ENCODE data around the gene FTO.

FTO gene

DNA sequence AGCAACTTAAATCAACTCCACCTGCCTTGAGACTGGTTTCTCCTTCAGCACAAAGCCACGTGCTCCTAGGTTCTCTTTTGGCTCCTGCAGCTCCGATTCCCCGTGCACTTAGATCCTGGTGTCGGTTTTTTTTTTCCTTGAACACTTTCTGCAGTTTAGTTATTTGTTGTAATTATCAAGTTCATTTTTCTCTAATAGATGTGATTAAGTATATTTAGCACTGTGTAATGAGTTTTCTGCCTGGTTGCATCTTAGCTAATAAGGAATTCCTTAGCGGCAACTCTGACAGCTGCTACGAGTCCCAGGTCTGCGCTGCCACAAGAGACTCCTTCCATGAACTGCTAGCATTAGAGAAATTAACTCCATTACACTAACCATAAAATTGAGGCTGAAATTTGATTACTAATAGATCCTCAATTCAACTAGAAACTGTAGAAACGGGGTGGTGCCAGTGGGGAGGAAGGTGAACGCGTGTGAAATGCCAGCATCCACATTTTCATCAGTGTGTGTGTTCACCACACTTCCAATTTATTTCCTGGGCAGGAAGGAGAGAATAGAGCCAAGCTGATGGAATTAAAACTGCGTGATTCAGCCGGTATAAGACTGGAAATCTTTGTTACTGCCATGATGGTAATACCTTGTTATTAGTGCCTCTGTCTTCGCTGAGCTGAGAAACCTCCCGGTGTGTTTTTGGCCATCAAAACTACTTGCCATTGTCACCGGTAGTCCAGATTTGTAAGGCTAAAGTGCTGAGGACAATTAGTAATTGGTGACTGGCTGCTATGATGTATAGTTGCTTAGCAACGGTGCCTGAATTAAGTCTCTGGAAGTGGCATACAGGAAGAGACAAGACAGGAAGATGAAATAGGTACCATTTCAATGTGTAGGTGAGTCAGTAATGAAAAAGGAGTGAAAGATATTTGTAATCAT, 350.2 kb downstream of the FTO start:
- no peak for DNase-seq (ENCODE audit: low read depth in 3 of 3)

DNA sequence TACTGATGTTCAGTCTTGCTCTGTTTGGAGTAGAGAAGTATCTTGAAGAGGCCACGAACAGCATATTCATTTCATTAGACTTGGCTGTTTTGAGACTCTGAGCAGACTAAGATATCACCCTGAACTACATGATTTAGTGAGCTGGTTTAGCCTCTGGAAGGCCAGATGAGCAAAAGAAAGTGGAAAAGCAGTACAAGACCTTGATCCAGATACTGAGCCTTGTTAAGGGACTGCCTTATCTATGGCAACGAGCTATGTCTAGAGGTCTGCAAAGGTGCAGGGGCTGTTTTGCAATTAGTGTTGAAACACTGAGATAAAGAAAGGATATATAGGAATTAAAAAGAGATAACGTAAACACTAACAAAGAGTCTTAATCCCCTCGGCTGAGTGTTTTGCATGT, 351.2 kb downstream of the FTO start:
- DNase-seq (ENCODE audit: low read depth in 3 of 3), result no peak

DNA sequence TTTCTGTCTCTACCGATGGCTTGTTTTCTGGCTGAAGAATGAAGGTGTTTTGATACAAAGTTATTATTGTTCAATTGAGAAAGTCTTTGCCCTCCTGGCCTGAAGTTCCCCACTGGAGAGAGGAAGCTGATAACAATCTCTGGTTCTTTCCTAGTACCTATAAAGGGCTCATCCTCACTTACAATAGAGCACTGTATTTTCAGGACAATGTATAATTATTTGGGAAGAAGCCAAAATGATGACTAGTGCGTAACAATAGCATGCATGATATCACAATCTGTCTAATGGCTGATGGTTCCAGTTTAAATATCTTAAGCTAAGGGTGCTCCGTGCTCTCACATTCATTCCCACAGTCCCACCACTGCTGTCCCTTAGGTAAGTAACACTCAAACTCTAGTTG, 351.9 kb downstream of the FTO start:
- no peak for DNase-seq (ENCODE audit: low read depth in 3 of 3)

DNA sequence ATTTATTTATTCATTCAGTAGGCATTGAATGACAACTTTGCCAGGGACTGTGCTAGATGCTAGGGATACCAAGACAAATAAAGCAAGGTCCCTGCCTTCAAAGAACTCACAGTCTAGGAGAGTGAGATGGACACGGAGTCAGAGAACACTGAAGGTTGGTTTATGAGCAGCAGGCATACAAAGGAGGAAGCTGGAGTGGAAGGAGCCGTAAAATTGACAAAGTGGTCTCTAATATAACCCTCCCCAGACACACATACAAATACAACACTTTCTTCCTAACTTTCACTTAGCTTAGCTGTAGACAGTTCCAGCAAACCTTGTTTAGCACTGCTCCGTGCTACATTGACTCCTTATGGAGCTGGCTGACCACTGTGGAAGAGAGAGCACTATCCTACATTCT, 353.0 kb downstream of the FTO start:
- DNase-seq (ENCODE audit: low read depth in 3 of 3), result no peak

DNA sequence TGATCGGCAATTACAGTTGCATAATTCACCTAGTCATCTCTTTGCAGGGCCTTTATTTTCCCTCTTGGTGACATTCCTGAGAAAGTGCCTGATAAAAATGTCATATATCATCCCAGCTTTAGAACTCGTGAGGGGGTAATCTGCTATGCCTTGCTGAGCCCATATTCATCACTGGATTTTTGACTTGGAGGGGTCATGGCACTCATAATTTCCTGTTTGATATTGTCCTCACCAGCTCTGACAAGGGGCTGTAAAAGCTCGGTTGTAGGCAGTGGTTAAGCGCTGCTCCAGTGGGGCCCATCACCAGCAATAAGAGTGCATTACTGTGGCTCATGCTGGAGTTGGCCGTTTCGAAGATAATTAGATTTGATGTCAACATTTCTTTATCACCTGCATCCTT, 355.4 kb downstream of the FTO start:
- DNase-seq (ENCODE audit: low read depth in 3 of 3), result no peak

DNA sequence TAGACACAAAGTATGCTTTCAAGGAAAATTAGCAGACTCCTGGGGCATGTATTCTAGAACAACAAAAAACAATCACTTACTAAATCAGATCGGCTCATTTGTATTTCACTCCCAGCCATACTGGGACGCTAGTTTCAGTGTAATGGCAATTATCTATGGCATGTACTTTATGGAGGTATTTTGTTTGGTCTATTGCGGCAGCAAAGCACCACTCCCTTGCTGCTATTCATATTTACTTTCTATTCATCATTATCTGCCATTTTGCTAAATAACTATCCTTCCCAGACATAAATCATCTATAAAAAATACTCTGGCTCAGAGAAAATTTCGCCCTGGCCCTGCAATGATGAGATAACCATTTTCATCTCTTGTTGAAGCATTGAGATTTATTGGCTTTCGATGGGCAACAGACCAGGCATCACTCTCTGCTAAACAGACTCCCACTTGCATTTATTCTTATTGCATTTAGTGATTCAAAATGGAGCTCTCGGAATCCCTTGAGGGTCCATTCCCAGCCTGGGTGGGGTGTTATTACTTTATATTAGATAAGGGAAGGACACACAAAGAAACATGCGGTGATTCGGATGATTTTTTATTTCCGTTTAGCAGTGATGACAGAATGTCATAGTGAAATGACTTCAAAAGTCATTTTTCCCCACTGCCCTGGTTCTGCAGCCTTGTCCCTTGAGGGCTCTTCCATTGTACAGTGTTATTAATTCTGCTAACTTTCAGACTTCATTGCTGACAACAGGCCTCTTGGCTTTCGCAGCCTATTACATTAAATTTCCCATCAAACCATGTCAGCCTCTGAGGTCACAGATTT, 356.9 kb downstream of the FTO start:
- no peak for DNase-seq (ENCODE audit: low read depth in 3 of 3)

DNA sequence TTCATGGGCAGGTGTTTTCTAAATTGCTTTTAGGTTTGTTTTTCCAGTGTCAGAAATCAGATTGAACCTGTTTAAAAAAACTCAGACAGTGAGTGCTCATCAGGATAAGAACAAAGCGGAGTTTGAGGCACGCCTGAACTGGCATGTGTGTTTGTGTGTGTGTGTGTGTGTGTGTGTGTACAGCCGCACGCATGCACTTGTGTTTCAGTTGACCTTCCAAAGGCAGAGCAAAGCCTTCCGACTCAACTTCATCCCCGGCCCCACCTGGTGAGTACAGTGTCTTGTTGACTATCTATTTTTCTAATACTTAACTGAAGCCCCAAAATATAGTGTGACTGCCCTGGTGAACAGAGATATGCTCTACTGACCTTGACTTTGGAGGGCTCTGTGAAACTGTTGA, 357.5 kb downstream of the FTO start:
- DNase-seq (ENCODE audit: low read depth in 3 of 3), result no peak

DNA sequence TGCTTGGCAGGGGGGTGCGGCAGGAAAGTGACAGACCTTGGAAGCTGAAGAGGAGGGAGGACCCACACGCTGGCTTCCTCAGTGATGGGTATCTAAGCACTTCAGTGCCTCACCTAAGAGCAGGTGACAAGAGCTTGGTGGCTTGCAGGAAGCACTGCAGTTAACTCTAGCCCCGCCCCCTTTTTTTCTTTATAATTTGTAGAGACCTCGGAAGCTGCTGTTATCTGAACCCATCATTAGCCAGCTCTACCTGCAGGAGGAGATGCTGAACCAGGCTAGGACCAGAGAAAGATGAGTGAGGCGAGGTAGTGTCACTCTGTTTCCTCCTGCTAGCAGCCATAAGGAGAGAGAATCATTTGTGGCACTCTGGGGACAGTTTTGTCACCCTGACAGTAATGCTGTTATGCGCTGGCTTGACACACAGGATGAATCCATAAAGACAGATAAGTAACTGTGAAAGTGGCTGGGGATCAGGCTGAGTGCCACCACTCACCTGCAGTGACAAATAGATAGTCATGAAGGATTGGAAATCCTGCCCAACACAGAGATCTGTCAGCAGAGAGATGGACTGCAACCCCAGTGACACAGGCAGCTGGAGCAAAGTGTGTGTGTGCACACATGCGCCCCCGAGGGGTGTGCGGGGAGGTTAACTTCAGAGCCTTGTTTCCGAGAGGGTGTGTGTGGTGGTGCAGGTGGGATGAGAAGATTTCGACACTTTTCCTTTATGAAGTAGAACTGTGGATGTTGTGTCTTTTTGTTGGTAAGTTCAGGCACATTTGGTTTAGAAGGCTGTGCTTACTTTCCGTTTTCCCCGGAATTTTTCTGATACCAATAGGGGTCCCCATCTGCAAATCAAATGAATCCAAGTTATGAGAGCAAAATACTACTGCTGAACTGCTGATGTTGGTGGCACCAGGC, 358.7 kb downstream of the FTO start:
- DNase-seq (ENCODE audit: low read depth in 3 of 3), result no peak

DNA sequence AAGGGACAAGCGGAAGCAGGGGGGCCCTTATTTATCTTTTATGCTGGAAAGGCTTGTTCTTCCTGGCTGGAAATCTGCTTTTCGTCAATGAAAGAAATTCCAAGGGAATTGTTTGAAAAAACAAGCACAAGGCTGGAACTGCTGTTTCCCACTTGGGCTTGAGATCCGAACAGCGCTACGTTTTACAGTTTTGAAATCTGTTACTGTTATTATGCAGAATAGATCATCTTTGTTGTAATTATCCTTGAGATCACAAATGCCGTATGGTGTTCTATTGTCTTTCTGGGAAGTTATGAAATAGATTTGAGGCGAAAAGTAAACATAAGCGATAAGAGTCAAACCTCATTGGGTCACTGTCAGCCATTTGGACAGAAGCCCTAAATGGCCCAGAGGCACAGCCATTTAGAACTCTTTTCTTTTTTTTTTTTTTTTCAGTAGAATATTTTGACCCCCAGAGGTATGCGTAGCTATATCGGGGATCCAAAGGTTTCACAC, 359.4 kb downstream of the FTO start:
- DNase-seq (ENCODE audit: low read depth in 3 of 3), result no peak

DNA sequence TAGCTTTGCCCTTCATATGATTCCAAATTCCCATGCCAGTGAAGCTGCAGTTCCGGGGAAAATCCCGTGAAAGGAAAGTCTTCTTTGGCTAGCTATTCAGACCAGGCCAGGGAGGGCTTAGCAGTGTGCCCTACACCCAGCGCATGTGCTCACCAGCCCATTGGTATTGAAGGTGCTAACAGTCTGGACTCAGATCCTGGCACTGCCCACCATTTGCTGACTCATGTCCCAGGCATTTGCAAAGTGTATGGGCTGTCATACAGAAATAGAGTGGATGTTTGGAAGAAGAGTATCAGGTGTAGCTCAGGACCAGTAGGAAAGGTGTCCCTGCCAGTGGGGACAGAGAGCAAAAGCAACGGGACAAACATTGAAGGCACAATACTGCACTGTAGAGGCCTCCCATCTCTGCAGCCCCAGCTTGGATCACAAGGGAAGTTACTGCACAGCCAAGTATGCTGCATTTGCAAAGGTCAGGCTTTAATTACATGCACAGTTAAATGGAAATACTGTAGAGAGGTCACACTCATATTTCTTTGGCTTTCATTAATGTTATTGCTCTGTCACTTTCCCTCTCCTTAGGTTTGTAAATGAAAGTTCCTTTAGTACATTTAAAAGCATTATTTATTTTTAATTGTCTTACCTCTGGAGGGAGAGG, 362.6 kb downstream of the FTO start:
- DNase-seq (ENCODE audit: low read depth in 3 of 3), result no peak

DNA sequence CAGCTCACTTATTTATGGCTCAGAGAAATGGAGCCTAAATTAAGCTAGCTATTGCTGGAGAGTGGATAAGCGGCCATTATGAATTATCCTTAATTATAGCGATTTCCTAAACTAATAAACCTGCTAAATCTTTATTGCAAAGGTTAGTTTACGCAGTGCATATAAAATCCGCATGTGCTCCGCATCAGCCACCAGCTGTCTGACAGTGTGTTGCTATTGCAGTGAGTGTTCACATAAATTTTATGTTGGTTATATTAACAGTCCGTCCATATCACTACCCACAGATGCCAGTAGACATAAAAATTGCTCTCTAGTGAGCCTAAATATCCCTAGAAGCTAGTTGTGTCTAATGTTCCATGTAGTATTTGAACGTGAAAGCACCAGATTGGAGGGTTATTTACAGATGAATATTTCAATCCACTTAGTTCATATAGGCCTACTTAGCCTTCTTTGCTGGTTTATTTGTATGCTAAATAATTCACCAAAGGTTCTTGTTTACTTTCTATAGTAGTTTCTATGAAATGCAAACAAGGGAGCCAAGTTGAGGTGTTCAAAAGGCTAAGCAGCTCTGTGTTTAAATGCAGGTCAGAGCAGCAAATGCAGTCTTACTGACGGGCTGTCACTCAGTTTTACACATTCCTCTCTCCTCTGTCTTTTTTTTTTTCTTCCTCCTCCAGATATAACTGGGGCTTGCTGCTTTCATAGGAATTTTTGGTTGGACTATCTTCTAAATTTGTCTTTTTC, 363.5 kb downstream of the FTO start:
- no peak for DNase-seq (ENCODE audit: low read depth in 3 of 3)

DNA sequence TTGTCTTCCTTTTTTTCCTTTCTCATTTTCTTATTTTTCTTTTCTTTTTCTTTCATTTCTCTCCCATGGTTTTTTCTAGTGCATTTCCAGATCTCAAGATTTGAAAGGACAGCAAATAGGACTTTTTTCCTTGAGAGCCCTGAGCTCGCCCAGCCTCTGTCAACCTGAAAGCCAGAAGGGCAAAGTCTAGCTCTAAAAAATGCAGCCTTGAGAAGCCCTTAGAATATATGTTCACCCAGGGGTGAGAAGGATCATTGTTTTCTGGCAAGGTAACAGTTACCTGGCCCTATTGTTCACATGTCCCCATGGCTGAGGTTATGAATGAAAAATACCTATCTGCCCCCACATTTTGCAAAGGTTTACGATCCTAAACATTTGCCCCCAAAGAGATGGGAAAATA, 364.3 kb downstream of the FTO start:
- DNase-seq (ENCODE audit: low read depth in 3 of 3), result no peak

DNA sequence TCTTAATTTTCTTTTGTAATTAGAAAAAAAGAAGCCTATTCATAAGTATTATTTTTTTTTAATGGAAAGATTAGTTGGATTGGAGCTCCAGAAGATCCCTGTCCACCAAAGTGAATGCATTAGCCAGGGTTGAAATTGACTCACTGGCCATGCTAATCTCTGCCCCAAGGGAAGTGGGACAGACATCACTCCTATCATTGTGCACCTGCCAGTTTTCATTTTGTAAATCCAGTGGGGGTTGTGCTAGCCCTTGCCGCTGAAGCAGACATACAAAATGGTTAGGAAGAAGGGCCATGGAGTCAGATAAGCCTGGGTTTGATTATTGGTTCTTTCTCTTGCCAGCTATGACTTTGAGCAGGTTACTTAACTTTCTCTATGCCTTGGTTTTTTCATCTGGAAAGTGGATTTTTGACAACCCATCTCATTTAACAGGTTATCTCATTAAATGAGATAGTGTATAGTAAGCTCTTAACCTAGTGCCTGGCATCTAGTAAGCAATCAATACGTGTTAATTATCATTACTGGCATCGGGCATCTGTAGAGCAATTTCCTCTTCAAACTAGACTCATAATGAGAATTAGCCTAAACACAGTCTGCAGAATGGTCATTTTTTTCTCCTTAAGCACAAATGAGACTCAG, 365.8 kb downstream of the FTO start:
- DNase-seq (ENCODE audit: low read depth in 3 of 3), result no peak

DNA sequence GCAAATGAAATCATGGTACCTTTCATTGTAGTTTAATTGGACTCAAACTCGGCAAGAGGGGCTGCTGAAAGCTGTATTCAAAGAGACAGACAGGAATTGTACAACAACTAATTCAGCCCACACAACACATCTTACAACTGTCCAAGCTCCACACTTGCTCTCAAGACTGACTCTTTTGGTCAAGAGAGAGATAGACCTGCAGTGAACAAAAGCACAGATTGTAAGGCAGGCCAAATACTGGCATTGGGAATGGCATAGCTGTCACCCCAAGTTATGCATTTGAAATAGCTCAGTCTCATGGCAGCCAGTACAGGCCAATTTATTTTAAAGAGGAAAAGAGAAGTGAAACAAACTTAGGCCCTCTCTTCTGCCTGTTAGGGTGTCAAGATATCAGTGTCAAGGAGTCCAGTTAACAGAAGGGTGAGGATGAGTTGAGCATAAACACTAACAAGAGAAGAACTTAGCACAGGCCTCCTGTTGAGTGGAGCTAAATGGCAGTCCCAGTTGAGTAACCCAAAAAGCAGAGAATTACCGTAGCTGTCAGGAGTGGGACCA, 366.9 kb downstream of the FTO start:
- DNase-seq (ENCODE audit: low read depth in 3 of 3), result no peak

DNA sequence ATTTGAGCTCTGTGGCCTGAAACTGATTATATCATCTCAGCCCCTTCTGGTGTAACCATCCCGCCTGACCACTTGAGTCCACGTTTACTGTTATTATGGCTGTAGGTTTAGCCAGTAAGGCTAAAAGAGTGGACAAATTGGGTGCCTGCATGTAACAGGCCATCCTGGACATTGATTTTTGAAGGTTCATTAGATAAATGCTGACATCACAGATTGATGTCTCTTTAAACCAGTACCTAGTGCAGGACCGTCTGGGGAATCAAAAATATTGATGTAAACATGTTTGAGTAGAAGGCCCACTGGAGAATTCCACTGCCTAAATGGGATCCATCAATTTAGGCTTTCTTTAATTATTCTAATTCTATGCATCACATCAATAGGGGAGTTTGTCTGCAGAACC, 367.6 kb downstream of the FTO start:
- DNase-seq (ENCODE audit: low read depth in 3 of 3), result no peak

DNA sequence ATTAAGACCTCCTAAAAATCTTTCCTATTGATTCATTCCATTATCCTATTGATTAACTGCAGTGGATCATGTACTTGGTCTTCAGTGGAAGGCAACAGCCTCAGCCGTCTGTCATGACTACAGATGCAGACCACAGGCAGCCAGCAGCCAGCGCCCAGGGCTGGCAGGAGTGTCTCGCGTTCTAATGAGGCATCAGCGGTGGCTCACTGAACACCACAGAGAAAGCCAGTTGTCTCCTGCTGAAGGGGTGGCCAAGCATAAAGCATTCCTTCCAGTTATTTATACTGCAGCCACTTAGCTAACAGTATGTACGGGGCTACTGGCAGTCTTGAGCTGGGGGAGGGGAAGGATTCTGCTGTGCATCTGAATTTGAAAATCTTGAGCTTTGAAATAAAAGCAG, 368.3 kb downstream of the FTO start:
- no peak for DNase-seq (ENCODE audit: low read depth in 3 of 3)

DNA sequence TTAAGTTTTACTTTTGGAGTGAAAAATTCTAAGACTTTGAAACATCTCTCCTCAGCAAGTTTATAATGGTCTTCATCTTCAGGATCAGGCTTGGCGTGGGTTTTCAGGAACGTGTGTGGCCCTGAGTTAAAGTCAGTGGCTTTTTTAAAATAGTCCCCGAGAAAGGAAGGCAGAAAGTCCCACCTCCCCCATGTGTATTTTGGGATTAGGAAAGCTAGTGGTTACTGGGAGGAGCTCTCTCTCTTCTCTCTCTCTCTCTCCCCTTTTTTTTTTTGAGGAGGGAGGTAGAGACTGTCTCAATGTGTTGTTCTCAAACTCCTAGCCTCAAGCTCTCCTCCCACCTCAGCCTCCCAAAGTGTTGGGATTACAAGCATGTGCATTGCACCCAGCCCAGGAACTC, 369.4 kb downstream of the FTO start:
- DNase-seq (ENCODE audit: low read depth in 3 of 3), result no peak

DNA sequence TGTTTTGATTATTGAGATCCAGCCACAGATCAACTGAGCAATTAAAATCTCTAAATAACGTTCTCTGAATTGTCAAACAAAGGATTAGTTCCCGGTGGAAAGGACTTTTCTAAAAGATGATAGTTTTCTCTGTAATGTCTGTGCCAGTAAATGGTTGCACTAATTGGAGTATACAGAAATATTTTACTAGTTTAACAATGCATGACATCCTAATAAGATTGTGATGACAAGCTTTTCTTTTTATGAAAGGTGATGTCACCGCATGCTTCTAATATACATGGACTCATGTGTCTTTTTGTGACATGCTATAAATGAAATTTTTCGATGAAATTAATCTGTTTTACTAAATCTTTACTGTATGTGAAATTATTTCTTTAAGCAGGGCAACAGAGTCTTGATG, 371.5 kb downstream of the FTO start:
- DNase-seq (ENCODE audit: low read depth in 3 of 3), result no peak

DNA sequence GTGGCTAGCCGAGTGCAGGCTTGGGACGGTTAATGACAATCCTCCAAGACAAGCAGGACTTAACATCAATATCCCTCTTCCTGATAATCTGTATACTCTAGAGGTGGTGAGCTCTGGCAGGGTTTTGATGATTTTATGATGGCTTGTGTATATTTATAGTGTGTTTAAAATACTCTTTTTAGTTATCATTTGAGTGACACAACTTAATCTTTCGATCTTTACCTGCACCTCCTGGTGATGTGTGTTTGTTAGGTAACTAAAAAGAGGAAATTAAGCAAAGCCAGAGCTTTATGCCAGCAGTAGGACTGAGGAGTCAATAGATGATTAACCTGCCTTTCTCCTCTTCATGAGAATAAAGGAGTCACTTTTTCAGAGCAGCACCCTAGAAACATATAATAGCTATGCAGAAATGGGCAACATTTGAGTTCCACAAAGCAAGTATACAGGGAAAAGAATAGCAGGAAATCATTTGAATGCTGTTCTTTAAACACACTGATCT, 372.1 kb downstream of the FTO start:
- DNase-seq (ENCODE audit: low read depth in 3 of 3), result no peak
